Endothelial cell of umbilical vein (primary cell): ENCODE results near the gene UBE2E2.

Experiments used
- JUN ChIP-seq: IDR thresholded peaks from 2 replicates; pipeline ENCODE4 v1.6.1; 2011; ENCODE audit warnings: borderline replicate concordance, low read depth; ENCODE audit not compliant: insufficient read length, insufficient read depth
- TF ChIP-seq, protein P1 (sequence below), 2 donors: IDR thresholded peaks; 1 replicate in 1 of 2; 2 replicates in 1 of 2; pipeline ENCODE4 v1.5.1; 2011; ENCODE audit warnings: low read length in 2 of 2, mild to moderate bottlenecking in 2 of 2, moderate library complexity in 2 of 2, control low read depth in 1 of 2, inconsistent platforms in 1 of 2, low read depth in 1 of 2; ENCODE audit not compliant: insufficient read depth in 1 of 2; ENCODE audit errors: extremely low read depth in 1 of 2

GRCh38 chr3:23242106-23242505 is 39.0 kb downstream of the UBE2E2 start:
- no peak for TF ChIP-seq JUN
- TF ChIP-seq, protein P1, sequence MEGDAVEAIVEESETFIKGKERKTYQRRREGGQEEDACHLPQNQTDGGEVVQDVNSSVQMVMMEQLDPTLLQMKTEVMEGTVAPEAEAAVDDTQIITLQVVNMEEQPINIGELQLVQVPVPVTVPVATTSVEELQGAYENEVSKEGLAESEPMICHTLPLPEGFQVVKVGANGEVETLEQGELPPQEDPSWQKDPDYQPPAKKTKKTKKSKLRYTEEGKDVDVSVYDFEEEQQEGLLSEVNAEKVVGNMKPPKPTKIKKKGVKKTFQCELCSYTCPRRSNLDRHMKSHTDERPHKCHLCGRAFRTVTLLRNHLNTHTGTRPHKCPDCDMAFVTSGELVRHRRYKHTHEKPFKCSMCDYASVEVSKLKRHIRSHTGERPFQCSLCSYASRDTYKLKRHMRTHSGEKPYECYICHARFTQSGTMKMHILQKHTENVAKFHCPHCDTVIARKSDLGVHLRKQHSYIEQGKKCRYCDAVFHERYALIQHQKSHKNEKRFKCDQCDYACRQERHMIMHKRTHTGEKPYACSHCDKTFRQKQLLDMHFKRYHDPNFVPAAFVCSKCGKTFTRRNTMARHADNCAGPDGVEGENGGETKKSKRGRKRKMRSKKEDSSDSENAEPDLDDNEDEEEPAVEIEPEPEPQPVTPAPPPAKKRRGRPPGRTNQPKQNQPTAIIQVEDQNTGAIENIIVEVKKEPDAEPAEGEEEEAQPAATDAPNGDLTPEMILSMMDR (IDR thresholded peaks at IDR 0.05; ENCODE audit: extremely low read depth in 1 of 2, insufficient read depth in 1 of 2, low read depth in 1 of 2, low read length in 2 of 2) = no peak
